ENCODE results near the gene ABCC6. TPM values are rescaled to one million over a fixed set of nuclear protein-coding genes. Genes with fewer than 3 reads are reported as not detected.

Gene ABCC6
- polyA plus RNA-seq, 1 of the 3 experiments (the other 2 are of a cell fraction) = 0.71 TPM

DNA sequence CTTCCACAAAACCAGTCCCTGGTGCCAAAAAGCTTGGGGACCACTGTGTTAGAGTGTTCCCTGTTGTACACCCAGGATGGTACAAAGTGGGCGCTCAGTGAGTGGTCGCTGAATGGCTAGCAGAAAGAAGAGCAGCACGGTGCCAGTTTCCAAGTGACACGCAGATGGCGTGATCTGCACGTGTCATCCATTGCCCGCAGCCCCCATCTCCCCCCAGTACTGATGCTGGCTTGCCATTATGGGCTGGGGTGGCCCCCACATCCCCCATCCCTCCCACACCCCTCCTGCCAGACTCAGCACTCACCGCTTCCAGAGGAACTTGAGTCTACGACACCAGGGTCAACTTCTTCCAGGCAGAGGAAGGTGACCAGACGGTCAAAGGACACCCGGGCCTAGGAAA, 36.5 kb downstream of the ABCC6 start (continued):
- TF ChIP-seq MXI1 (IDR thresholded peaks at IDR 0.05; ENCODE audit: low read depth, low read length) = no peak
- TF ChIP-seq, protein P1, sequence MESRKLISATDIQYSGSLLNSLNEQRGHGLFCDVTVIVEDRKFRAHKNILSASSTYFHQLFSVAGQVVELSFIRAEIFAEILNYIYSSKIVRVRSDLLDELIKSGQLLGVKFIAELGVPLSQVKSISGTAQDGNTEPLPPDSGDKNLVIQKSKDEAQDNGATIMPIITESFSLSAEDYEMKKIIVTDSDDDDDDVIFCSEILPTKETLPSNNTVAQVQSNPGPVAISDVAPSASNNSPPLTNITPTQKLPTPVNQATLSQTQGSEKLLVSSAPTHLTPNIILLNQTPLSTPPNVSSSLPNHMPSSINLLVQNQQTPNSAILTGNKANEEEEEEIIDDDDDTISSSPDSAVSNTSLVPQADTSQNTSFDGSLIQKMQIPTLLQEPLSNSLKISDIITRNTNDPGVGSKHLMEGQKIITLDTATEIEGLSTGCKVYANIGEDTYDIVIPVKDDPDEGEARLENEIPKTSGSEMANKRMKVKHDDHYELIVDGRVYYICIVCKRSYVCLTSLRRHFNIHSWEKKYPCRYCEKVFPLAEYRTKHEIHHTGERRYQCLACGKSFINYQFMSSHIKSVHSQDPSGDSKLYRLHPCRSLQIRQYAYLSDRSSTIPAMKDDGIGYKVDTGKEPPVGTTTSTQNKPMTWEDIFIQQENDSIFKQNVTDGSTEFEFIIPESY (IDR thresholded peaks at IDR 0.05; ENCODE audit: borderline replicate concordance, low read depth) = no peak

DNA sequence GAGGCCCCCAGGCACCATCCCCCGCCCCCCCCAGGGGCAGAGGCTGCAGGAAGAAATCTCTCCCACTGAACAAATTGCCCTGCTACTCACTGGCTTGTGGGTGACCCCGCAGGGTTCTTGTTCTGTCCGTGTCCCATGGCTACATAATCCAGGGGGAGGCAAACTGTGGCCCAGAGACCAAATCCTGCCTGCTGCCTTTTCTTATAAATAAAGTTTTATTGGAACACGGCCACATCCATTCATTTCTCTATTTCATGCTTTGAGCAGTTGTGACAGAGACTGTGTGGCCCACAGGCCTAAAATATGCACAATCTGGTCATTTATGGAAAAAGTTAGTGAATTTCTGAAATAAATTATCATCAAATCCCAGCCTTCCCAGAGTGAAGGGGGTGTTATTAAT, 38.2 kb downstream of the ABCC6 start:
- Histone ChIP-seq H3K9me3 (no peaks in the 10 kb centered on the region), H4K20me1 (ENCODE audit: insufficient read depth) (no peaks in the 10 kb centered on the region), H3K4me3 (ENCODE audit: low read depth in 2 of 2, low read length in 1 of 2) (no peak overlapping the region), H3K4me1 (ENCODE audit: control insufficient read depth in 1 of 2, insufficient read depth in 2 of 2, low read depth in 1 of 2, low read length in 1 of 2) (no peaks in the 10 kb centered on the region), H2AFZ (ENCODE audit: low read depth) (no peak overlapping the region), H3K36me3 (replicated peaks in 1 of 2; ENCODE audit: control insufficient read depth in 1 of 2, insufficient read depth in 2 of 2, low read length in 1 of 2) (no peaks in the 10 kb centered on the region), H3K79me2 (ENCODE audit: insufficient read depth) (no peaks in the 10 kb centered on the region), H3K27ac (ENCODE audit: low read depth in 2 of 2, low read length in 1 of 2) (no peak overlapping the region), H3K9ac (no peak overlapping the region), H3F3A (replicated peaks; ENCODE audit: insufficient read depth) (no peaks in the 10 kb centered on the region), H3K27me3 (ENCODE audit: insufficient read depth) (no peaks in the 10 kb centered on the region; the same call in 1 of the 2 replicates), H3K4me2 (no peak overlapping the region), H3K9me2 (no peaks in the 10 kb centered on the region)
- DNase-seq = no peak
- ChIA-PET POLR2A (no interaction called here), CTCF (no interaction called here)
- TF ChIP-seq, protein P2, sequence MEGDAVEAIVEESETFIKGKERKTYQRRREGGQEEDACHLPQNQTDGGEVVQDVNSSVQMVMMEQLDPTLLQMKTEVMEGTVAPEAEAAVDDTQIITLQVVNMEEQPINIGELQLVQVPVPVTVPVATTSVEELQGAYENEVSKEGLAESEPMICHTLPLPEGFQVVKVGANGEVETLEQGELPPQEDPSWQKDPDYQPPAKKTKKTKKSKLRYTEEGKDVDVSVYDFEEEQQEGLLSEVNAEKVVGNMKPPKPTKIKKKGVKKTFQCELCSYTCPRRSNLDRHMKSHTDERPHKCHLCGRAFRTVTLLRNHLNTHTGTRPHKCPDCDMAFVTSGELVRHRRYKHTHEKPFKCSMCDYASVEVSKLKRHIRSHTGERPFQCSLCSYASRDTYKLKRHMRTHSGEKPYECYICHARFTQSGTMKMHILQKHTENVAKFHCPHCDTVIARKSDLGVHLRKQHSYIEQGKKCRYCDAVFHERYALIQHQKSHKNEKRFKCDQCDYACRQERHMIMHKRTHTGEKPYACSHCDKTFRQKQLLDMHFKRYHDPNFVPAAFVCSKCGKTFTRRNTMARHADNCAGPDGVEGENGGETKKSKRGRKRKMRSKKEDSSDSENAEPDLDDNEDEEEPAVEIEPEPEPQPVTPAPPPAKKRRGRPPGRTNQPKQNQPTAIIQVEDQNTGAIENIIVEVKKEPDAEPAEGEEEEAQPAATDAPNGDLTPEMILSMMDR (IDR thresholded peaks at IDR 0.05) = no peak
- TF ChIP-seq MXI1 (IDR thresholded peaks at IDR 0.05; ENCODE audit: low read depth, low read length) (no peak), RXRA (IDR thresholded peaks at IDR 0.05; ENCODE audit: borderline replicate concordance, low read depth) (no peak), EZH2phosphoT487 (IDR thresholded peaks at IDR 0.05; ENCODE audit: borderline replicate concordance, low read depth) (no peak), RFX5 (IDR thresholded peaks at IDR 0.05; ENCODE audit: low read length) (no peak), RAD21 (IDR thresholded peaks at IDR 0.05; ENCODE audit: low read length) (no peak), ELF1 (IDR thresholded peaks at IDR 0.05) (no peak), FOXJ3 (CRISPR knock-in tag; IDR thresholded peaks at IDR 0.05) (no peak)
- TF ChIP-seq, protein P3, sequence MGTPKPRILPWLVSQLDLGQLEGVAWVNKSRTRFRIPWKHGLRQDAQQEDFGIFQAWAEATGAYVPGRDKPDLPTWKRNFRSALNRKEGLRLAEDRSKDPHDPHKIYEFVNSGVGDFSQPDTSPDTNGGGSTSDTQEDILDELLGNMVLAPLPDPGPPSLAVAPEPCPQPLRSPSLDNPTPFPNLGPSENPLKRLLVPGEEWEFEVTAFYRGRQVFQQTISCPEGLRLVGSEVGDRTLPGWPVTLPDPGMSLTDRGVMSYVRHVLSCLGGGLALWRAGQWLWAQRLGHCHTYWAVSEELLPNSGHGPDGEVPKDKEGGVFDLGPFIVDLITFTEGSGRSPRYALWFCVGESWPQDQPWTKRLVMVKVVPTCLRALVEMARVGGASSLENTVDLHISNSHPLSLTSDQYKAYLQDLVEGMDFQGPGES (IDR thresholded peaks at IDR 0.05; ENCODE audit: low read depth, low read length) = no peak
- 52% methylated on average over 3 of the region's 4 CpGs for WGBS (ENCODE audit: low lambda C conversion rate)

DNA sequence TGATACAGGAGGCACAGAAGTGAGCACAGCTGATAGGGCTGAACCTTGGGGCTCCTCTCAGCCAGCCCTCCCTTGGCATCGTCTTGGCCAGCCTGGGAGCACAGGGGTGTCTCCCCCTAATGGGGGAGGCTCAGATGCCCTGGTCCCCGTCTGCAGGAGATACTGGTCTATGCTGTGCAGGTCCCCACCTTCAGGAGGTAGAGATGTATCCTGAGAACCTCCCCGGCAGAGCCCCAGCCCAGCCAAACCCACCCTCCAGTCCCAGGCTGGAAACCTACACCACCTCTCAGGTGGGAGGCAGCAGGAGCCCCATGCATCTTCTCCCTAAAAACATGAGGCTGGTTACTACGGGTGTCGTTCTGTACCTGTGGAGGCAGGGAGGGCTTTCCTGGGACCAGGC, 38.7 kb downstream of the ABCC6 start:
- Histone ChIP-seq H3F3A (replicated peaks; ENCODE audit: insufficient read depth) (no peaks in the 10 kb centered on the region), H3K4me1 (ENCODE audit: control insufficient read depth in 1 of 2, insufficient read depth in 2 of 2, low read depth in 1 of 2, low read length in 1 of 2) (no peaks in the 10 kb centered on the region), H3K79me2 (ENCODE audit: insufficient read depth) (no peaks in the 10 kb centered on the region), H2AFZ (ENCODE audit: low read depth) (no peak overlapping the region), H3K27me3 (ENCODE audit: insufficient read depth) (no peaks in the 10 kb centered on the region; the same call in 1 of the 2 replicates), H3K9me3 (no peaks in the 10 kb centered on the region), H3K9ac (no peak overlapping the region), H4K20me1 (ENCODE audit: insufficient read depth) (no peaks in the 10 kb centered on the region), H3K36me3 (replicated peaks in 1 of 2; ENCODE audit: control insufficient read depth in 1 of 2, insufficient read depth in 2 of 2, low read length in 1 of 2) (no peaks in the 10 kb centered on the region), H3K27ac (ENCODE audit: low read depth in 2 of 2, low read length in 1 of 2) (no peak overlapping the region), H3K4me2 (no peak overlapping the region), H3K9me2 (no peaks in the 10 kb centered on the region), H3K4me3 (ENCODE audit: low read depth in 2 of 2, low read length in 1 of 2) (no peak overlapping the region)
- TF ChIP-seq, protein P4, sequence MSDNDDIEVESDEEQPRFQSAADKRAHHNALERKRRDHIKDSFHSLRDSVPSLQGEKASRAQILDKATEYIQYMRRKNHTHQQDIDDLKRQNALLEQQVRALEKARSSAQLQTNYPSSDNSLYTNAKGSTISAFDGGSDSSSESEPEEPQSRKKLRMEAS (IDR thresholded peaks at IDR 0.05; ENCODE audit: low read depth) = no peak
- CTCF ChIA-PET = no interaction called here
- POLR2A ChIA-PET = no interaction called here
- no peak for DNase-seq
- no CpG with 5 or more reads among the region's 5 CpGs for WGBS (ENCODE audit: low lambda C conversion rate)

Measured in SK-N-SH (cell line).